ENCODE data around the gene CENPX.
A peak's percentile ranks its signal among the peaks of the same experiment; 100 is the strongest.
"Not testable (repeated sequence)": the region's sequence is repeated elsewhere in the genome, so short reads cannot be mapped to it uniquely, and the experiment has no call there.

Gene CENPX

GRCh38 chr17:82038796-82039409 is 16.2 kb upstream of the CENPX start:
- DNase-seq = not testable (repeated sequence)

- DNase-seq = no peak
Observed at GRCh38 chr17:82037889-82038195, 15.2 kb upstream of the CENPX start.

DNA sequence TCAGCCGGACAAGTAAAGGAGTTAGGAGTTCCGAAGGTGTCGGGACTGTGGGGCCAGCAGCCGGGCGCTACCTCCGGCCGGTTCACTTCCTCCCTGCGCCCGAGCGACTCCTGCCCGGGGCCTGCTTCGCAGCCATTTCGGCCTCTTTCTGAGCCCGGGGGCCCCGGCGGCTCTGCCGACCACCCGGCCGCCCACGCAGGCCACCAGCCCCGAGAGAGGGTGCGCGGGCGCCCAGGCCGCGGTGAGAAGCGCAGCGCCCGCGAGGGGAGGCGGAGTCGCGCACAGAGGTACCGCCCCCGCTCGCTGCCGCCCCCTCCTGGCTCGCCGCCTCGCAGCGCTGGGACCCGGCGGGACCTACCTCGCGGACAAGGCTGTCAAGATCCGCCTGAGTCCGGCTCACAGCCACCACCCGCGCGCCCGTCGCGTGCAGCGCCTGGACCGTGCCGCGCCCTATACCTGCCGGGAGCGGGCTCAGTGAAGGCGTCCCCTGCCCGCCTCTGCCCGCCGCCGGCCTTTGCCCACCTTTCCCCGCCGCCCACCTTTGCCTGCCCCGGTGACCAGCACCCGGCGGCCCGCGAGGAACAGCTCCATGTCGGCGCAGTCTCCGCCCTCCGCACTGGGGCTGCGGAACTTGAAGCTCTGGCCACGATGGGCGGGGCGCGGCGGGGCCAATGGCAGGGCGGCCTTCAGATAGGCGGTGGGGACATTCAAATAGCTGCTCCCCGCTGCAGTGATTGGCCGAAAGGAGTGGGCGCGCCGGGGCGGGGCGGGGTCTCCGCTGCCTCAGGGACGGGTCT is 14.6 kb upstream of the CENPX start, which contains the start of gene DCXR:
TSS of gene DCXR (minus strand) at position 606 of the 797 bp plus-strand sequence. CDS start at position 591, 15 bp downstream.
- peak; percentile 86 to 95 for DNase-seq

- no peak for DNase-seq
Observed at GRCh38 chr17:82036634-82037091, 14.0 kb upstream of the CENPX start.

DNA sequence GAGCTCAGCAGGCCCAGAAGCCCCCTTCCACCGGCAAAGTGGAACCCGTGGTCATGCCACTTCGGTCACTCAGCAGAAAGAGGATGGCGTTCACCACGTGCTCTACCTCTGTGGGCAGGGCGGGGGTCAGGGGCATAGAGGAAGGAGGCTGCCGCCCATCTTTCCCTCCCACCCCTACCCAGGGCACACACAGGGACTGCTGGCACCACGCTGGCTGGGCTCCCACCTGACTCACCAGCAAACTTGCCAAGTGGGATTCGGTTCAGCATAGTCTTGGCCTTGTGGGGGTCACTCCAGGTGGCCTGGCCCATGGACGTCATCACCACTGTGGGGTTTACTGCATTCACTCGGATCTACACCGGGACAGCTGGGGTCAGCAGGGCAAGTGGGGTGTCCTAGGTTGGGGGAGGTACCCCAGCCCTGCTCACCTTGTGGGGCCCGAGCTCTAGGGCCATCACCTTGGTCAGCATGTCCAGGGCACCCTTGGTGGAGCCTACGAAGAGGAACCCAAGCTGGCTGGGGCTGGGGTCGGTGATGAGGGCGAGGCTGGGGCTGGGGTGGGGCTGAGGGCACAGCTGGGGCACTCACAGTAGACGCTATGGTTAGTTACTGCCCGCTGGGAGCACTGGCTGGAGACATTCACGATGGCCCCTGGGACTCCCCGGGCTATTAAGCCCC is 13.4 kb upstream of the CENPX start:
- no peak for DNase-seq

GRCh38 chr17:82035488-82035887 is 12.8 kb upstream of the CENPX start:
- DNase-seq = no peak

GRCh38 chr17:82034371-82035011 is 11.8 kb upstream of the CENPX start:
- DNase-seq = no peak

- no peak for DNase-seq
Observed at GRCh38 chr17:82033359-82034085, 10.8 kb upstream of the CENPX start.

DNA sequence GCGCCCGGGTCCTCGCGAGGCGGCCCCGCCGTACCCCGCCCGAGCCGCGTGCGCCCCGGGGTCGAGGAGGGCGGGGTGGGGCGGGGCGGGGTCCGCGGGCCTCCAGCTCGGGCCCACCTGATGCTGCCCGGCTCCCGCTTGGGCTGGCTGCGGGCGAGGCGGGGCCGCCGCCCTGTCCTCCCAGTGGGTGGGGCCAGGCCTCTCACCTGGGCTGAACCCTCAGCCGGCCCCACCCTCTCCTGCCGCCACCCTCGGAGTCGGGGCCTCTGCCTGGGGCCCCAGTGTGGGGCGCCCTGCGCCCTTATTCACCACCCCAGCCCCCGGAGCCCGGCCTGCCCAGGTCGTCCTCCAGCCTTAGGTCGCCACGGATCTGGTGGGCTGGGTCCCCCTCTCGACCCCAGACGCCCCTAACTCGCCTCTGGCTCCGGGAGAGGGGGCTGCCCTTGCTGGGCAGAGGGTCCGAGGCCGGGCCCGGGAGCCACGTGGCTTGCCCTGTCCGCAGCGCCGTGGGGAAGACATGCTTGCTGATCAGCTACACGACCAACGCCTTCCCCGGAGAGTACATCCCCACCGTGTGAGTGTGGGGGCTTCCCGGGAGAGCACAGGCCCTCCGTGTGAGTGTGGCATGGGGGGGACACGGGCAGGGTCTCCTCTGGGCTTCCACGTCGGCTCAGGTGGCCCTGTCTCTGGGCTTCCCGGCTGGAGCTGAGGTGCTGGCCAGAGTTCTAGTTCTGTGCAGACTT is 9.4 kb upstream of the CENPX start:
- DNase-seq = peak in 1 of 2 experiments; percentile 14

DNA sequence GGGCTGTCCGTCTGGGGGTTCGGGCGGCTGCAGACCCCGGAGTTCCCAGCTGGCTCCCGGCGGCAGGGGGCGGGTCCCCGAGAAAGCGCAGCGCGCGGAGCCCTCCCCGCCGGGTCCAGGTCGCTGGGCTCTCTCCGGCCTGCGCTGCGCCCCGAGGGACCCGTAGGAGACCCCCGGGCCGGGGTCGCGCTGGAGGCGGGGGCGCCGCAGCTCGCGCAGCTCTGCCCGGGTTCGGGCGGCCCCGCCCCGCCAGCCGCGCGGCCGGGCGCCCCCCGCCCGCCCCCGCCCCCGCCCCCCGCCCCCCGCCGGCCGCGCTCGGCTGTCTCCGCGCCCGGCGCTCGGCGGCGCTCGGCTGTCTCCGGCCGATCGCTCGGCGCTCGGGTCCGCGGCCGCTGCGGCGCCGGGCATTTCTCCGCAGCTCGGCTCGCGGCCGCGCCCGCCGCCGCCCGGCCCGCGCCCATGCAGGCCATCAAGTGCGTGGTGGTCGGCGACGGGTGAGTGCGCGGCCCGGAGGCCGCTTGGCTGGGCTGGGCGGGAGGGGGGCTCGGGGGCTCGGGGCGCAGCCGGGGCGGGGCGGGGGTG is 8.7 kb upstream of the CENPX start, which contains the start of gene RAC3:
TSS of gene RAC3 (plus strand) at position 376 of the 582 bp plus-strand sequence. CDS start at position 460, 84 bp downstream.
- peak in 1 of 2 experiments; percentile 5 for DNase-seq

- DNase-seq = peak; percentile 53 to 63
Observed at GRCh38 chr17:82030470-82031302, 8.0 kb upstream of the CENPX start.

DNA sequence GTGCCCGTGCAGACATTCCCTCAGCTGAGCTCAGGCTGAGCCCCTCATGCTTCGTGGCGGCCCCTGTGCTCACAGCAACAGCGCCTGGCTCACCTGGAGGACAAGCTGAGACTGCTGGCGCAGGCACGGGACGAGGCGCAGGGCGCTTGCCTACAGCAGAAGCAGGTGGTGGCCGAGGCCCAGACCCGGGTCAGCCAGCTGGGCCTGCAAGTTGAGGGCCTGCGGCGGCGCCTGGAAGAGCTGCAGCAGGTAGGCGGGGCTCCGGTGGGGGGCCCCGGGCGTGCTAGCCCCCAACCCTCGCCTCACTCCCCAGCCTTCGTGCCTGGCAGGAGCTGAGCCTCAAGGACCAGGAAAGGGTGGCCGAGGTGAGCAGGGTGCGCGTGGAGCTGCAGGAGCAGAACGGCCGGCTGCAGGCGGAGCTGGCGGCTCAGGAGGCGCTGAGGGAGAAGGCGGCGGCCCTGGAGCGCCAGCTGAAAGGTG is 7.4 kb upstream of the CENPX start:
- DNase-seq = no peak

DNA sequence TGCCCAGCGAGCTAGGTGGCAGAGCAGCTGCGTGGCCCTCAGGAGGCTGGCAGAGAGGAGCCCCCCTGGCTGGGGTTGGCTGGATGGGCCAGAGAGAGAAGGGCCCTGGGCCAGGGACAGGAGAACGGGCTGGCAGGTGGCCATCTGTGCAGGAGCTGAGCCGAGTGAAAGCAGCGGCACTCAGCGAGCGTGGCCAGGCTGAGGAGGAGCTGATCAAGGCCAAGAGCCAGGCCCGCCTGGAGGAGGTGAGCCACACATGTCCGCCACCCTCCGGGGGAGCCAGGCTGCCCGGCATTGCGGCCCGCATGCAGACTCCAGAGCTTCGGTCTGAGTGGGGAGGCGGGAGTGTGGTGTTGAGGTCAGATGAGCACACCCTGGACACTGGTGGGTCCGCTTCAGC is 6.7 kb upstream of the CENPX start:
- no peak for DNase-seq

- no peak for DNase-seq
Observed at GRCh38 chr17:82028966-82029365, 6.3 kb upstream of the CENPX start.

GRCh38 chr17:82028246-82028645 is 5.6 kb upstream of the CENPX start:
- no peak for DNase-seq

DNA sequence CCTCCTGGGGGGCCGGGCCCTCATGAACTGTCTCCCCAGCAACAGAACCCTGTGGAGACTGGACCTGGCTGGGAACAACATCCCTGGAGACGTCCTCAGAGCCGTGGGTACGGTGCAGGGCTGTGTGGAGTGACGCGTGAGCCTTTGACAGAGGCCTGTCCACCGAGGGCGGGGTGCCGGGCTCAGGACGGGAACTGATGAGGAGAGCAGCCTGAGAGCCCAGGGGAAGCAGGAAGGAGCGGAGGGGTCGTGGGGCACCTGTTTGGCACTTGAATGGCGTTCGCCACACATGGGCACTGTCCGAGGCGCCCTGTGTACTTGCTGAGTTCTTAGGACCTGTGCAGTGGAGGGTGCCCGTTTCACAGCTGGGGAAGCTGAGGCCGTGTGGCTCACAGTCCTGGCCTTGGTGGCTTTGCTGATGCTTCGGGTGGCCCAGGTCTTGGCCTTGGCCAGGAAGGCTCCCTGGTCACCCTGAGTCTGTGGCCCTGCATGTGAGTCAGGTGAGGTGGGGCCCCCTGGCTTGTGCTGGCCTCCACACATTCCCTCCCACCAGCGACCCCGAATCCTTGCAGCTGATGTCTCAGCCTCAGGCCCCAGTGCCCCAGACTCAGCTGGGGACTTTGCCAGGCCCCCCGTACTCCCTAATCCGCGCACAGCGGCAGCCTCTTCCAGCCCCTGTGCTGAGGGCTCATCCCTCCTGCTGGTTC is 2.9 kb upstream of the CENPX start:
- no peak for DNase-seq

- no peak for DNase-seq
Observed at GRCh38 chr17:82024859-82025258, 2.2 kb upstream of the CENPX start.

DNA sequence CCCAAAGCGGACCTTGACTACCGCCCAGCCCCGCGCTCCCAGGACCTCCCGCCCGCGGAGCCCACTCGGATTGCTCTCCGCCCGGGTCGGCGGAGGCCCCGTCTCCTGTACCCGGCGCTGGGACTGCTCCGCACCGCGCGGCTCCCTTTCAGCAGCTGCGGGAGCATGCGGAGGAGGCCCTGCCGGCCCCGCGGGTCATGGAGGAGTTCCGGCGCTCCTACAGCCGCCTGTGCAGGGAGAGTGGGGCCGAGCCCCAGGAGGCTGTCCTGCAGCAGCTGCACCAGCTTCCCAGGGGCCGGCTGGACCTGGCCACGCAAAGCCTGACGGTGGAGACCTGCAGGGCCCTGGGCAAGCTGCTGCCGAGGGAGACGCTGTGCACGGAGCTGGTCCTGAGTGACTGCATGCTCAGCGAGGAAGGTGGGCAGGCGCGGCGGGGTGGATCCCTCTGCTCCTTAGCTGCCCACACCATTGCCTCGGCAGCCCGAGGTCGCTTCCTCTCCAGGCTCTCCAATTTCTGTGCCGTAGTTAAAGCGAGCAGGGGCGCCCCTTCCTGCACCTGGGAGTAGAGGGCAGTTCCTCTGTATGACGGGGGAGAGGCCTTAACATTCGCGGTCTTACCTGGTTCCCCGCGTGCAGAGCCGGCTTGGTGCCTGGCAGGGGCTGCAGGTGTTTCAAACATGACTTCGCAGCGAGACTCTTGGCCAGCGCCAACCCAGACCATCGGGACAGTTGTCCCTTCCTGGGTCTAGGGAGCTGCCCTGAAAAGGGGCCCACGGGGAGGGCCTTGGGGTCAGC is 966 bp upstream of the CENPX start:
- no peak for DNase-seq

GRCh38 chr17:82022981-82023446 is 336 bp upstream of the CENPX start, which contains the start of gene LRRC45:
LRRC45 (plus strand) TSS chr17:82023305; CDS start chr17:82023644, 339 bp downstream.
- DNase-seq = peak; percentile 96 to 98

All from SW 1271 (cell line).